C4-2B (cell line): ENCODE measurements around the gene ANKFY1.

ENCODE experiments used
- ZFX ChIP-seq: fragments of 450-650 bp; IDR thresholded peaks from 2 replicates; pipeline ENCODE4 v1.6.1; 2017
- TF ChIP-seq, protein P1 (sequence below): fragments of 450-650 bp; conservative IDR thresholded peaks from 2 replicates; pipeline ENCODE4 v1.5.1; 2017; ENCODE audit warnings: mild to moderate bottlenecking

DNA sequence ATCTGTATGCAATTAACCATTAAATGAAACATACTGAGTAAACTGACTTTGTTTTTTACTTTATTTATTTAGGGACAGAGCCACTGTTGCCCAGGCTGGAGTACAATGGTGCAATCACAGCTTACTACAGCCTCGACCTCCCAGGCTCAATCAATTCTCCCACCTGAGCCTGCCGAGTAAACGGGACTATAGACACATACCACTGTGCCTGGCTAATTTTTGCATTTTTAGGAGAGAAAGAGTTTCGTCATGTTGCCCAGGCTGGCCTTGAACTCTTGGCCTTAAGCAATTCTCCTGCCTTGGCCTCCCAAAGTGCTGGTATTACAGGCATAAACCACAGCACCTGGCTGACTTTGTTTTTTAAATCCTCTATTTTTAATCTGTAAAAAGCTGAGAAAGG lies 42.6 kb downstream of the ANKFY1 start:
- TF ChIP-seq, protein P1, sequence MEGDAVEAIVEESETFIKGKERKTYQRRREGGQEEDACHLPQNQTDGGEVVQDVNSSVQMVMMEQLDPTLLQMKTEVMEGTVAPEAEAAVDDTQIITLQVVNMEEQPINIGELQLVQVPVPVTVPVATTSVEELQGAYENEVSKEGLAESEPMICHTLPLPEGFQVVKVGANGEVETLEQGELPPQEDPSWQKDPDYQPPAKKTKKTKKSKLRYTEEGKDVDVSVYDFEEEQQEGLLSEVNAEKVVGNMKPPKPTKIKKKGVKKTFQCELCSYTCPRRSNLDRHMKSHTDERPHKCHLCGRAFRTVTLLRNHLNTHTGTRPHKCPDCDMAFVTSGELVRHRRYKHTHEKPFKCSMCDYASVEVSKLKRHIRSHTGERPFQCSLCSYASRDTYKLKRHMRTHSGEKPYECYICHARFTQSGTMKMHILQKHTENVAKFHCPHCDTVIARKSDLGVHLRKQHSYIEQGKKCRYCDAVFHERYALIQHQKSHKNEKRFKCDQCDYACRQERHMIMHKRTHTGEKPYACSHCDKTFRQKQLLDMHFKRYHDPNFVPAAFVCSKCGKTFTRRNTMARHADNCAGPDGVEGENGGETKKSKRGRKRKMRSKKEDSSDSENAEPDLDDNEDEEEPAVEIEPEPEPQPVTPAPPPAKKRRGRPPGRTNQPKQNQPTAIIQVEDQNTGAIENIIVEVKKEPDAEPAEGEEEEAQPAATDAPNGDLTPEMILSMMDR: no peak
- no peak for TF ChIP-seq ZFX
